ENCODE measurements around the gene ZNF621. TPM values are rescaled to one million over a fixed set of nuclear protein-coding genes. Genes with fewer than 3 reads are reported as not detected.

Gene ZNF621
- total and polyA plus RNA-seq, 9 of the 15 experiments (the other 6 are each of a cell fraction or from before 2014, with no cell fraction given): 4.7 to 28.9 (median 20.6) TPM

- H3K4me3 ChIP-seq: no peak overlapping the region
- DNase-seq (ENCODE audit: extremely low read depth in 1 of 4, low spot score in 3 of 4) (peak; percentile 76 to 83 (median 81)), ATAC-seq (peak; percentile 89), FAIRE-seq (peak; percentile 99)
- BruUV-seq (replicated peaks): no TSS peak
- ChIA-PET POLR2A (interaction anchor here (1.0 kb wide), 1 partner anchor 56 kb away, joined by 3 read pairs; the partner anchor contains the start of gene ZNF621), CTCF (ENCODE audit: low intra/inter-chr PET ratio) (interaction anchor here (1.3 to 1.6 kb wide), 2 partner anchors 253 to 1301 kb away, joined by 6 to 21 read pairs; no protein-coding TSS in a partner anchor)
- no peak overlapping the region for H3K9ac ChIP-seq (ENCODE audit: insufficient read depth in 1 of 2, low read depth in 2 of 2, low read length in 2 of 2)
- in situ Hi-C loops (cut with MboI): no loop called here
- 0 out of 2 replicates have a peak, but pooled peaks cover 3% of the 10 kb centered on the region for H4K20me1 ChIP-seq (replicated peaks; ENCODE audit: control insufficient read depth, insufficient read depth, low read length)
- H3K79me2 ChIP-seq (ENCODE audit: control insufficient read depth, insufficient read depth, low read length): no peaks in the 10 kb centered on the region
- H3K9me1 ChIP-seq (ENCODE audit: control insufficient read depth, insufficient read depth, low read length): no peaks in the 10 kb centered on the region
- H3K9me3 ChIP-seq (replicated peaks; ENCODE audit: control insufficient read depth, insufficient read depth, low read depth, low read length): no peaks in the 10 kb centered on the region
- intact Hi-C loops (cut with micrococcal nuclease): loop anchor here (2.0 to 10.0 kb wide), 7 partner anchors 134 to 744 kb away; no protein-coding TSS in a partner anchor
- 0 out of 5 replicates have a peak, but pooled peaks cover 0 to 3% of the 10 kb centered on the region in 2 experiments for H3K4me1 ChIP-seq (replicated peaks in 1 of 2; ENCODE audit: control insufficient read depth in 2 of 2, insufficient read depth in 2 of 2, low read length in 2 of 2)
- H3K4me2 ChIP-seq (ENCODE audit: insufficient read depth, low read length): no peak overlapping the region
- no peak overlapping the region for H2AFZ ChIP-seq (ENCODE audit: low read depth, low read length)
- WGBS (ENCODE audit: insufficient coverage, low coverage, missing lambda C conversion rate): 0% methylated on average over 2 of the region's 2 CpGs
- H3K27me3 ChIP-seq (ENCODE audit: control insufficient read depth in 2 of 2, insufficient read depth in 2 of 2, low read length in 2 of 2): peaks cover 12 to 45% of the 10 kb centered on the region in 2 experiments; a peak in 4 of 5 replicates
- H3K27ac ChIP-seq (ENCODE audit: extremely low read depth, low read depth, low read length): no peak overlapping the region
- H3K36me3 ChIP-seq (ENCODE audit: control insufficient read depth, insufficient read depth, low read length): no peaks in the 10 kb centered on the region
- TF ChIP-seq, protein P1, sequence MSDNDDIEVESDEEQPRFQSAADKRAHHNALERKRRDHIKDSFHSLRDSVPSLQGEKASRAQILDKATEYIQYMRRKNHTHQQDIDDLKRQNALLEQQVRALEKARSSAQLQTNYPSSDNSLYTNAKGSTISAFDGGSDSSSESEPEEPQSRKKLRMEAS (CRISPR knock-in tag; IDR thresholded peaks at IDR 0.05): no peak
- TF ChIP-seq, protein P2, sequence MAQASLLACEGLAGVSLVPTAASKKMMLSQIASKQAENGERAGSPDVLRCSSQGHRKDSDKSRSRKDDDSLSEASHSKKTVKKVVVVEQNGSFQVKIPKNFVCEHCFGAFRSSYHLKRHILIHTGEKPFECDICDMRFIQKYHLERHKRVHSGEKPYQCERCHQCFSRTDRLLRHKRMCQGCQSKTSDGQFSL (CRISPR knock-in tag; IDR thresholded peaks at IDR 0.05): peak; percentile 68
- TF ChIP-seq, protein P2 (tag; IDR thresholded peaks at IDR 0.05): no peak
- TF ChIP-seq TEAD1 (CRISPR knock-in tag; IDR thresholded peaks at IDR 0.05) (0 out of 4 replicates have a peak, but pooled peaks of 1 of the 2 experiments have one; percentile 58), CC2D1A (IDR thresholded peaks at IDR 0.05) (0 out of 2 replicates have a peak, but pooled peaks have one; percentile 24), YY1 (IDR thresholded peaks at IDR 0.05; ENCODE audit: borderline replicate concordance in 1 of 3, control insufficient read depth in 1 of 3, extremely low read depth in 1 of 3, insufficient read depth in 3 of 3, insufficient read length in 1 of 3, insufficient replicate concordance in 2 of 3, low read depth in 1 of 3, low read length in 2 of 3) (peak in 1 of 3 experiments; percentile 33), ZNF785 (CRISPR knock-in tag; IDR thresholded peaks at IDR 0.05) (no peak), MCM3 (IDR thresholded peaks at IDR 0.05) (no peak), POLR3G (IDR thresholded peaks at IDR 0.05; ENCODE audit: extremely low read depth, insufficient read length, insufficient replicate concordance) (no peak), ZFP36 (IDR thresholded peaks at IDR 0.05; ENCODE audit: low read depth, low read length, partially characterized antibody) (peak; percentile 10), IRF2 (CRISPR knock-in tag; IDR thresholded peaks at IDR 0.05) (no peak), TBP (optimal IDR thresholded peaks at IDR 0.05; ENCODE audit: low read depth, low read length) (peak; percentile 23), FOXA3 (CRISPR knock-in tag; conservative IDR thresholded peaks at IDR 0.05 in 1 of 2, IDR thresholded peaks at IDR 0.05 in 1 of 2) (0 out of 4 replicates have a peak, but pooled peaks of 1 of the 2 experiments have one; percentile 26), BRF2 (IDR thresholded peaks at IDR 0.05; ENCODE audit: borderline replicate concordance, insufficient read depth, insufficient read length) (no peak), KAT2B (IDR thresholded peaks at IDR 0.05; ENCODE audit: low read depth, low read length) (no peak), ZNF12 (CRISPR knock-in tag; IDR thresholded peaks at IDR 0.05) (no peak)
- TF ChIP-seq, protein P3, sequence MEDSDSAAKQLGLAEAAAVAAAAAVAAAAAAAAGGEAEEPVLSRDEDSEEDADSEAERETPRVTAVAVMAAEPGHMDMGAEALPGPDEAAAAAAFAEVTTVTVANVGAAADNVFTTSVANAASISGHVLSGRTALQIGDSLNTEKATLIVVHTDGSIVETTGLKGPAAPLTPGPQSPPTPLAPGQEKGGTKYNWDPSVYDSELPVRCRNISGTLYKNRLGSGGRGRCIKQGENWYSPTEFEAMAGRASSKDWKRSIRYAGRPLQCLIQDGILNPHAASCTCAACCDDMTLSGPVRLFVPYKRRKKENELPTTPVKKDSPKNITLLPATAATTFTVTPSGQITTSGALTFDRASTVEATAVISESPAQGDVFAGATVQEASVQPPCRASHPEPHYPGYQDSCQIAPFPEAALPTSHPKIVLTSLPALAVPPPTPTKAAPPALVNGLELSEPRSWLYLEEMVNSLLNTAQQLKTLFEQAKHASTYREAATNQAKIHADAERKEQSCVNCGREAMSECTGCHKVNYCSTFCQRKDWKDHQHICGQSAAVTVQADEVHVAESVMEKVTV (CRISPR knock-in tag; IDR thresholded peaks at IDR 0.05): peak; percentile 95
Measured at GRCh38 chr3:40580494-40581091, 55.8 kb downstream of the ZNF621 start.
